GM23248 (cell line): Measurements from ENCODE around the gene PSG4. TPM values are rescaled to one million over a fixed set of nuclear protein-coding genes. Genes with fewer than 3 reads are reported as not detected.
"Not testable (repeated sequence)": the region's sequence is repeated elsewhere in the genome, so short reads cannot be mapped to it uniquely, and the experiment has no call there.

Experiments
- DNase-seq: peaks from one replicate; pipeline ENCODE4 v3.0.0-alpha.2; 2015
- H2AFZ ChIP-seq: fragments of 200-600 bp; sonication (generic); 2 replicates; pipeline ENCODE4 v1.6.1; 2016; ENCODE audit warnings: antibody characterized with exemption
- H3F3A ChIP-seq: fragments of 200-600 bp; sonication (generic); 2 replicates; pipeline ENCODE4 v1.6.1; 2016; ENCODE audit warnings: mild to moderate bottlenecking, antibody characterized with exemption, mixed run types; ENCODE audit not compliant: insufficient read depth
- H3K27ac ChIP-seq: fragments of 200-600 bp; sonication (generic); 2 replicates; pipeline ENCODE4 v1.5.1; 2016; ENCODE audit warnings: mild to moderate bottlenecking
- H3K27me3 ChIP-seq: fragments of 200-600 bp; sonication (generic); replicated peaks from 2 replicates; pipeline ENCODE4 v1.6.1; 2016; ENCODE audit warnings: mild to moderate bottlenecking; ENCODE audit not compliant: insufficient read depth
- H3K36me3 ChIP-seq: fragments of 200-600 bp; sonication (generic); 2 replicates; pipeline ENCODE4 v1.6.1; 2016; ENCODE audit warnings: low read depth, mild to moderate bottlenecking
- H3K4me1 ChIP-seq: fragments of 200-600 bp; sonication (generic); 2 replicates; pipeline ENCODE4 v1.6.1; 2016; ENCODE audit warnings: mild to moderate bottlenecking; ENCODE audit not compliant: insufficient read depth
- H3K4me2 ChIP-seq: fragments of 200-600 bp; sonication (generic); one replicate; pipeline ENCODE4 v1.6.1; 2016; ENCODE audit warnings: mild to moderate bottlenecking; ENCODE audit not compliant: unreplicated experiment
- H3K4me3 ChIP-seq: fragments of 200-600 bp; sonication (generic); 2 replicates; pipeline ENCODE4 v1.5.1; 2016; ENCODE audit warnings: mild to moderate bottlenecking
- H3K79me2 ChIP-seq: fragments of 200-600 bp; sonication (generic); 2 replicates; pipeline ENCODE4 v1.6.1; 2016; ENCODE audit warnings: mild to moderate bottlenecking; ENCODE audit not compliant: insufficient read depth
- H3K9ac ChIP-seq: fragments of 200-600 bp; sonication (generic); 2 replicates; pipeline ENCODE4 v1.6.1; 2016; ENCODE audit warnings: mild to moderate bottlenecking
- H3K9me2 ChIP-seq: fragments of 200-600 bp; sonication (generic); 2 replicates; pipeline ENCODE4 v1.6.1; 2016; ENCODE audit warnings: mixed run types, mild to moderate bottlenecking, moderate library complexity; ENCODE audit not compliant: insufficient read depth
- H3K9me3 ChIP-seq: fragments of 200-600 bp; sonication (generic); one replicate; pipeline ENCODE4 v1.6.1; 2017; ENCODE audit warnings: low read depth
- H4K20me1 ChIP-seq: fragments of 200-600 bp; sonication (generic); 2 replicates; pipeline ENCODE4 v1.6.0; 2016; ENCODE audit not compliant: insufficient read depth
- EZH2 ChIP-seq: fragments of 200-600 bp; sonication (generic); IDR thresholded peaks from 2 replicates; pipeline ENCODE4 v1.6.1; 2018; ENCODE audit warnings: antibody characterized with exemption, mild to moderate bottlenecking; ENCODE audit not compliant: insufficient read depth, poor library complexity, severe bottlenecking
- EZH2phosphoT487 ChIP-seq: fragments of 200-600 bp; sonication (generic); IDR thresholded peaks from 2 replicates; pipeline ENCODE4 v1.6.1; 2018; ENCODE audit warnings: antibody characterized with exemption, moderate library complexity, mild to moderate bottlenecking, low read depth; ENCODE audit not compliant: insufficient read depth
- WGBS, 2 experiments: methylation state at CpG; one replicate each; pipeline ENCODE4 v1.1.6; 2015 to 2017; ENCODE audit warnings: low lambda C conversion rate in 2 of 2, low coverage in 1 of 2; ENCODE audit errors: missing lambda C conversion rate in 2 of 2; 5-methylcytosine and 5-hydroxymethylcytosine counted together
- in situ Hi-C: fragments of 300-500 bp; cut with MboI; formaldehyde crosslinking; loops from 2 replicates; pipeline ENCODE4 v1.15.0; 2020
- polyA plus RNA-seq: library from polyadenylated mRNA; unstranded; fragments of >200 nt; fragmentation: Nextera tagmentation; extraction: Ambion mirVana; gene quantifications from 2 replicates; pipeline ENCODE4 v1.2.1, GENCODE V29; 2016
- total RNA-seq: library from RNA; depleted of rRNA; stranded (reverse); fragments of >200 nt; shearing (Covaris generic); gene quantifications from 2 replicates; pipeline ENCODE4 v1.2.3, GENCODE V29; 2014; rRNA removed

The PSG4 gene
- total and polyA plus RNA-seq, 2 experiments from 2014 or later = 105 to 174 TPM

DNA sequence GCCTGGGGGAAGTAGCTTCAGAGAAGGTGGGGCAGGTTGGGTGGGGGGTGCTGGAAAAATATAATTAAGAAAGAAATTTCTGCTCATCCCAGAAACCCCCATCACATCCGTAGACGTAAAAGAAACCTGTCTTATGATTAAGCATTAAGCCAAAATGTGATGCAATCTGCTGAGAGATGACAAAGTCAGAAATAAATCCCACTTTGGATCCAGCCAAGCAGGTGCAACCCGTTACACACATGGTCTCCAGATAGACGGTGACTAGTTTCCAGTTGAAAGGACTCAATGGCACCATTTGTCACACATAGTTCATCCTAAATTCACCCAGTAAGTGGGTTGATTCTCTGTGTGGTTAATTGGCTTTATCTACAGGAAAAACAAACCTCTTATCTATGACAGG is 53.2 kb downstream of the PSG4 start:
- no peaks in the 10 kb centered on the region for H3K79me2 ChIP-seq
- no peaks in the 10 kb centered on the region for H3K27me3 ChIP-seq
- H3K4me2 ChIP-seq = no peak overlapping the region
- 82 to 84% methylated on average over 4 of the region's 4 CpGs for WGBS, 2 experiments
- no peaks in the 10 kb centered on the region for H3K9me3 ChIP-seq
- H2AFZ ChIP-seq = no peak overlapping the region
- no peak overlapping the region for H3K4me3 ChIP-seq
- in situ Hi-C loops = no loop called here
- TF ChIP-seq EZH2phosphoT487 = no peak
- H3K9me2 ChIP-seq = no peaks in the 10 kb centered on the region
- H3K4me1 ChIP-seq = peaks cover 16% of the 10 kb centered on the region
- H3K27ac ChIP-seq = no peak overlapping the region
- H3K9ac ChIP-seq = no peak overlapping the region
- H4K20me1 ChIP-seq = no peaks in the 10 kb centered on the region
- no peak for DNase-seq
- H3F3A ChIP-seq = peaks cover 22% of the 10 kb centered on the region; the same call in 1 of the 2 replicates
- H3K36me3 ChIP-seq = no peaks in the 10 kb centered on the region

GRCh38 chr19:43149788-43150187 is 55.6 kb downstream of the PSG4 start:
- DNase-seq, H3K4me3 ChIP-seq, H3K9me3 ChIP-seq, H3K9ac ChIP-seq, H3K27ac ChIP-seq, H4K20me1 ChIP-seq, H2AFZ ChIP-seq, H3K9me2 ChIP-seq, H3K36me3 ChIP-seq, H3K79me2 ChIP-seq, H3K27me3 ChIP-seq, in situ Hi-C loops, H3K4me2 ChIP-seq: not testable (repeated sequence)
- Histone ChIP-seq H3F3A (peaks cover 22% of the 10 kb centered on the region; the same call in 1 of the 2 replicates), H3K4me1 (peaks cover 16% of the 10 kb centered on the region)
- WGBS, 2 experiments = 79 to 86% methylated on average over 7 of the region's 7 CpGs

GRCh38 chr19:43148233-43148632 is 57.2 kb downstream of the PSG4 start:
- in situ Hi-C loops = no loop called here
- H3K4me1 ChIP-seq = peaks cover 16% of the 10 kb centered on the region
- no peaks in the 10 kb centered on the region for H3K27me3 ChIP-seq
- H3K4me2 ChIP-seq = no peak overlapping the region
- H4K20me1 ChIP-seq = no peaks in the 10 kb centered on the region
- no peak overlapping the region for H3K4me3 ChIP-seq
- H3K9me3 ChIP-seq = no peaks in the 10 kb centered on the region
- WGBS, 2 experiments = 14 to 21% methylated on average over 1 of the region's 1 CpG
- H3K79me2 ChIP-seq = no peaks in the 10 kb centered on the region
- H3K36me3 ChIP-seq = no peaks in the 10 kb centered on the region
- H2AFZ ChIP-seq = no peak overlapping the region
- peak; percentile 83 for DNase-seq
- H3K9ac ChIP-seq = no peak overlapping the region
- H3F3A ChIP-seq = peaks cover 22% of the 10 kb centered on the region; the same call in 1 of the 2 replicates
- TF ChIP-seq EZH2 (no peak), EZH2phosphoT487 (no peak)
- peak overlapping the region; percentile 3 for H3K27ac ChIP-seq
- no peaks in the 10 kb centered on the region for H3K9me2 ChIP-seq

Other genes starting within 250 kb of the PSG4 start
- not detected in 2 replicates for gene PSG11, start 179.2 kb downstream of the PSG4 start, total RNA-seq
- 0.36 and 0.85 TPM in 2 replicates for gene PSG11, start 179.2 kb downstream of the PSG4 start, polyA plus RNA-seq
- 0.76 and 0.89 TPM in 2 replicates for gene PSG2, start 122.9 kb downstream of the PSG4 start, total RNA-seq
- gene PSG2, start 122.9 kb downstream of the PSG4 start, polyA plus RNA-seq = 4.3 and 5.7 TPM in 2 replicates
- gene PSG5, start 19.1 kb downstream of the PSG4 start, total RNA-seq = 430 and 534 TPM in 2 replicates
- gene PSG5, start 19.1 kb downstream of the PSG4 start, polyA plus RNA-seq = 1,012 and 1,019 TPM in 2 replicates
- 0.32 TPM in 1 of 2 replicates, not detected in the other for gene PSG9, start 63.9 kb upstream of the PSG4 start, total RNA-seq
- gene PSG9, start 63.9 kb upstream of the PSG4 start, polyA plus RNA-seq = 1.1 and 1.6 TPM in 2 replicates
- 0.32 and 1.1 TPM in 2 replicates for gene CD177, start 148.0 kb upstream of the PSG4 start, total RNA-seq
- 0.36 and 0.38 TPM in 2 replicates for gene CD177, start 148.0 kb upstream of the PSG4 start, polyA plus RNA-seq
- gene TEX101, start 209.3 kb upstream of the PSG4 start, total RNA-seq = not detected in 2 replicates
- gene TEX101, start 209.3 kb upstream of the PSG4 start, polyA plus RNA-seq = not detected in 2 replicates